GM23248 (cell line): ENCODE measurements around the gene CFAP43.

Experiments
- EZH2 ChIP-seq: fragments of 200-600 bp; sonication (generic); IDR thresholded peaks from 2 replicates; pipeline ENCODE4 v1.6.1; 2018; ENCODE audit warnings: antibody characterized with exemption, mild to moderate bottlenecking; ENCODE audit not compliant: insufficient read depth, poor library complexity, severe bottlenecking
- EZH2phosphoT487 ChIP-seq: fragments of 200-600 bp; sonication (generic); IDR thresholded peaks from 2 replicates; pipeline ENCODE4 v1.6.1; 2018; ENCODE audit warnings: antibody characterized with exemption, moderate library complexity, mild to moderate bottlenecking, low read depth; ENCODE audit not compliant: insufficient read depth

- no peak for TF ChIP-seq EZH2
- no peak for TF ChIP-seq EZH2phosphoT487
These were observed 2.8 kb upstream of the CFAP43 start for GRCh38 chr10:104234934-104235333.
